WTC11 (cell line): ENCODE results near the gene INPP5A. TPM values are rescaled to one million over a fixed set of nuclear protein-coding genes. Genes with fewer than 3 reads are reported as not detected.
A peak's percentile ranks its signal among the peaks of the same experiment; 100 is the strongest.

Experiments
- ATAC-seq: fragments of 200-7000 bp; cut with Tn5 transposase; 2 replicates; pipeline ENCODE4 v1.10.0; 2021; ENCODE audit warnings: mild to moderate bottlenecking, moderate library complexity
- CTCF ChIA-PET: fragments of 300-600 bp; sonication (Branson Sonifier 250); formaldehyde crosslinking; loops from one replicate; lab custom pipeline; 2021; ENCODE audit warnings: antibody characterized with exemption; lab: Charles Lee
- POLR2A ChIA-PET: fragments of 350-600 bp; sonication (Branson Sonifier 250); formaldehyde crosslinking; loops from one replicate; lab custom pipeline; 2021; ENCODE audit warnings: antibody characterized with exemption; lab: Charles Lee
- DNase-seq: peaks from one replicate; pipeline ENCODE4 v3.0.0; 2021; ENCODE audit warnings: low spot score
- H3K27ac Mint-ChIP-seq: 2 replicates; pipeline ENCODE4 v1.8.0; 2021; ENCODE audit warnings: mixed read lengths
- H3K27me3 Mint-ChIP-seq: 2 replicates; pipeline ENCODE4 v1.8.0; 2021; ENCODE audit warnings: low read depth, mild to moderate bottlenecking, moderate library complexity, mixed read lengths
- H3K36me3 Mint-ChIP-seq: 2 replicates; pipeline ENCODE4 v1.8.0; 2021; ENCODE audit warnings: mixed read lengths
- H3K4me1 Mint-ChIP-seq: 2 replicates; pipeline ENCODE4 v1.8.0; 2022; ENCODE audit warnings: mixed read lengths
- H3K4me3 Mint-ChIP-seq: 2 replicates; pipeline ENCODE4 v1.8.0; 2021; ENCODE audit warnings: mild to moderate bottlenecking, moderate library complexity, mixed read lengths
- H3K9me3 Mint-ChIP-seq: 2 replicates; pipeline ENCODE4 v1.8.0; 2021; ENCODE audit warnings: mixed read lengths
- CBFB ChIP-seq: sonication (generic); formaldehyde crosslinking; IDR thresholded peaks from 2 replicates; pipeline ENCODE4 v1.8.1; 2022; ENCODE audit warnings: mild to moderate bottlenecking, low read depth, missing genetic modification reagents
- CREB1 ChIP-seq: sonication (generic); formaldehyde crosslinking; IDR thresholded peaks from 2 replicates; pipeline ENCODE4 v1.8.0; 2023; ENCODE audit warnings: mild to moderate bottlenecking, missing genetic modification reagents
- ETV6 ChIP-seq: sonication (generic); formaldehyde crosslinking; IDR thresholded peaks from 2 replicates; pipeline ENCODE4 v1.8.1; 2022; ENCODE audit warnings: mild to moderate bottlenecking, missing genetic modification reagents
- FOXJ3 ChIP-seq: sonication (generic); formaldehyde crosslinking; IDR thresholded peaks from 2 replicates; pipeline ENCODE4 v1.9.0; 2021; ENCODE audit warnings: missing genetic modification reagents, mild to moderate bottlenecking, borderline replicate concordance
- PRRX2 ChIP-seq: fragments of 250-450 bp; sonication (Bioruptor Pico); IDR thresholded peaks from 2 replicates; pipeline ENCODE4 v1.8.0; 2021; ENCODE audit warnings: mild to moderate bottlenecking
- TCF7 ChIP-seq: sonication (generic); formaldehyde crosslinking; IDR thresholded peaks from 2 replicates; pipeline ENCODE4 v1.8.0; 2022; ENCODE audit warnings: mild to moderate bottlenecking, low read depth, missing genetic modification reagents, moderate library complexity
- ZNF219 ChIP-seq: sonication (generic); formaldehyde crosslinking; IDR thresholded peaks from 2 replicates; pipeline ENCODE4 v1.8.0; 2023; ENCODE audit warnings: missing genetic modification reagents, mild to moderate bottlenecking, borderline replicate concordance
- ZNF416 ChIP-seq: fragments of 250-450 bp; sonication (Bioruptor Pico); IDR thresholded peaks from 2 replicates; pipeline ENCODE4 v1.9.0; 2021; ENCODE audit warnings: mild to moderate bottlenecking, inconsistent platforms
- ZNF671 ChIP-seq: fragments of 250-450 bp; sonication (Bioruptor Pico); IDR thresholded peaks from 2 replicates; pipeline ENCODE4 v1.8.0; 2021; ENCODE audit warnings: mild to moderate bottlenecking
- total RNA-seq: library from RNA; stranded (reverse); gene quantifications from 3 replicates; pipeline ENCODE4 v1.2.3, GENCODE V29; 2021
- TF ChIP-seq, protein P1 (sequence below): sonication (generic); formaldehyde crosslinking; IDR thresholded peaks from 2 replicates; pipeline ENCODE4 v1.8.1; 2023; ENCODE audit warnings: mild to moderate bottlenecking, moderate library complexity, missing genetic modification reagents
- TF ChIP-seq, protein P2 (sequence below): sonication (generic); formaldehyde crosslinking; IDR thresholded peaks from 2 replicates; pipeline ENCODE4 v1.8.0; 2023; ENCODE audit warnings: missing genetic modification reagents, mild to moderate bottlenecking, borderline replicate concordance
- TF ChIP-seq, protein P3 (sequence below): sonication (generic); formaldehyde crosslinking; IDR thresholded peaks from 2 replicates; pipeline ENCODE4 v1.8.1; 2022; ENCODE audit warnings: low read depth, mild to moderate bottlenecking, moderate library complexity, missing genetic modification reagents, borderline replicate concordance
- TF ChIP-seq, protein P4 (sequence below): sonication (generic); formaldehyde crosslinking; IDR thresholded peaks from 2 replicates; pipeline ENCODE4 v1.8.1; 2023; ENCODE audit warnings: mild to moderate bottlenecking, missing genetic modification reagents, moderate library complexity

INPP5A gene
- total RNA-seq, 1 experiment from 2014 or later, result 22.1 TPM

DNA sequence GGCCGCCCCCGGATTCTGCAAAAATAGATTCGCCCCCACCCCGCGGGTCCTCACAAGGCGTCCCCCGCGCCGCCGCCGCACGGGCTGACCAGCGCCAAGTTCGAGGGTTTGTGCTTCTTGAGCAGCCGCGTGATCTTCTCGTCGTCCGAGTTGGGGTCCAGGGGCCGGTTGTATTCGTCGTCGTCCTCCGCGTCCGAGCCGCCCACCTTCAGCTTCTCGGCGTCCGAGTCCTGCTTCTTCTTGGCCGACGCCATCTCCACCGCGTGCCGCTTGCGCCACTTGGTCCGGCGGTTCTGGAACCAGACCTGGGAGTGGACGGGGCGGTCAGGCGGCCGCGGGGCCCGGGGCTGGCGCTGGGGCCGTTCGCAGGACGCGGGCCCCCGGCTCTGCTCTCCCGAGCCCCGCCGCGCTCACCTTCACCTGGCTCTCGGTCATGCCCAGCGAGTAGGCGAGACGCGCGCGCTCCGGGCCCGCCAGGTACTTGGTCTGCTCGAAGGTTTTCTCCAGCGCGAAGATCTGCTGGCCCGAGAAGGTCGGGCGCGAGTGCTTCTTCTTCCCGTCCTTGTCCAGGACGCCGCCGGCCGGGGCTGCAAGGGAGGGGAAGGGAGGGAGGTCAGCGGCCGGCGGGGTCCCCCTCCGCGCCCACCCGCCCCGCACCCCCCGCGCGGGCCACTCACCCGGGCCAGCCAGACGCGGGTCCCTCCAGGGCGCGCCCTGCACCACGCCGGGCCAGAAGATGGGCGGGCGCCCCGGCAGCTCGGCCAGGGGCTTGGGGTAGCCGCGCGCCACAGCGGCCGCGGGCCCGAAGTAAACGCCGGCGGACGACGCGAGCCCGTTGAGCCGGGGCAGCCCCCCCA, 247.5 kb downstream of the INPP5A start:
- peak; percentile 12 for ATAC-seq
- Mint-ChIP-seq H3K36me3 (no peaks in the 10 kb centered on the region; the same call in 1 of the 2 replicates), H3K9me3 (no peaks in the 10 kb centered on the region), H3K4me1 (peaks cover 12% of the 10 kb centered on the region), H3K27ac (no peak overlapping the region), H3K4me3 (no peak overlapping the region)
- POLR2A ChIA-PET, result no interaction called here
- CTCF ChIA-PET, result no interaction called here
- TF ChIP-seq, protein P1, sequence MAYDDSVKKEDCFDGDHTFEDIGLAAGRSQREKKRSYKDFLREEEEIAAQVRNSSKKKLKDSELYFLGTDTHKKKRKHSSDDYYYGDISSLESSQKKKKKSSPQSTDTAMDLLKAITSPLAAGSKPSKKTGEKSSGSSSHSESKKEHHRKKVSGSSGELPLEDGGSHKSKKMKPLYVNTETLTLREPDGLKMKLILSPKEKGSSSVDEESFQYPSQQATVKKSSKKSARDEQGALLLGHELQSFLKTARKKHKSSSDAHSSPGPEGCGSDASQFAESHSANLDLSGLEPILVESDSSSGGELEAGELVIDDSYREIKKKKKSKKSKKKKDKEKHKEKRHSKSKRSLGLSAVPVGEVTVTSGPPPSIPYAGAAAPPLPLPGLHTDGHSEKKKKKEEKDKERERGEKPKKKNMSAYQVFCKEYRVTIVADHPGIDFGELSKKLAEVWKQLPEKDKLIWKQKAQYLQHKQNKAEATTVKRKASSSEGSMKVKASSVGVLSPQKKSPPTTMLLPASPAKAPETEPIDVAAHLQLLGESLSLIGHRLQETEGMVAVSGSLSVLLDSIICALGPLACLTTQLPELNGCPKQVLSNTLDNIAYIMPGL (CRISPR knock-in tag), result 0 out of 2 replicates have a peak, but pooled peaks have one; percentile 31
- TF ChIP-seq CREB1 (CRISPR knock-in tag) (no peak), ETV6 (0 out of 2 replicates have a peak, but pooled peaks have one; percentile 17)
- TF ChIP-seq, all 79 proteins: peak for 2
- peak; percentile 64 for DNase-seq
- H3K27me3 Mint-ChIP-seq, result peaks cover 75% of the 10 kb centered on the region

DNA sequence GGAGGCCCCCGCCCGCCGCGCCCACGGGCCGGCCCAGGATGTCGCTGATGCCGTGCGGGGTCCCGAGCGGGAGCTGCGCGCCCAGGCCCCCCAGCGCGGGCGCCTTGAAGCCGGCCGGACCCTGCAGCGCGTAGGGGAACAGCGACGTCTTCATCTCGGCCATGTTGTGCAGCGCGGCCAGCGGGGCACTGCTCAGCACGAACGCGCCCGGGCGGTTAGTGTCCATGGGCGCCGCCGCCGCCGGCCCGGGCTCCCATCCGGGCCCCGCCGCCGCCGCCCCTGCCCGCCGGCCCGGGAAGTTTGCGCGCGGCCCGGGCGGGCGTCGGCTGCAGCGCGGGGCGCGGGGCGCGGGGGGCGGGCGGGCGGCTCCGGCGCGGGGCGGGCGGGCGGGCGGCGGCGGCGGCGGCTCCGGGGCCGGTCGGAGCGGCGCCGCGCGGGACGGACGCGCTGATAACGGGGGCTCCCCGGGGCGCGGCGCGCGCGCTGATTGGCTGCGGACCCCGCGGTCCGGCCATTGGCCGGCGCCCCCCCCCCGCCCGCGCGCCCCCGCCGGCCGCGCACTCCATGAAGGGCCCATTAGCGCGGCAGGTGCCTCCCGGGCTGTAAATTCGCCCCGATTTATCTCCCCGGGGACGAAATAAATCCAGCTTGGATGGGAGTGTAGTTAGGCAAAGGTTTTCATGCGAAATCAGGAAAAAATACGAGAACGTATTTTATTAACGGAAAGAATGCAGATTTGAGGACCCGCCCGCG, 248.3 kb downstream of the INPP5A start, which contains the start of gene NKX6-2:
Gene NKX6-2, minus strand, starts transcription at position 425 of the 753 bp plus-strand sequence. Its CDS starts 199 bp downstream, at position 226.
- no peak for TF ChIP-seq CBFB (CRISPR knock-in tag)
- TF ChIP-seq, protein P1 (CRISPR knock-in tag), result no peak
- no peak for TF ChIP-seq ZNF416
- TF ChIP-seq PRRX2 (CRISPR knock-in tag), result no peak
- no peak for TF ChIP-seq ZNF671 (CRISPR knock-in tag)
- TF ChIP-seq, protein P2, sequence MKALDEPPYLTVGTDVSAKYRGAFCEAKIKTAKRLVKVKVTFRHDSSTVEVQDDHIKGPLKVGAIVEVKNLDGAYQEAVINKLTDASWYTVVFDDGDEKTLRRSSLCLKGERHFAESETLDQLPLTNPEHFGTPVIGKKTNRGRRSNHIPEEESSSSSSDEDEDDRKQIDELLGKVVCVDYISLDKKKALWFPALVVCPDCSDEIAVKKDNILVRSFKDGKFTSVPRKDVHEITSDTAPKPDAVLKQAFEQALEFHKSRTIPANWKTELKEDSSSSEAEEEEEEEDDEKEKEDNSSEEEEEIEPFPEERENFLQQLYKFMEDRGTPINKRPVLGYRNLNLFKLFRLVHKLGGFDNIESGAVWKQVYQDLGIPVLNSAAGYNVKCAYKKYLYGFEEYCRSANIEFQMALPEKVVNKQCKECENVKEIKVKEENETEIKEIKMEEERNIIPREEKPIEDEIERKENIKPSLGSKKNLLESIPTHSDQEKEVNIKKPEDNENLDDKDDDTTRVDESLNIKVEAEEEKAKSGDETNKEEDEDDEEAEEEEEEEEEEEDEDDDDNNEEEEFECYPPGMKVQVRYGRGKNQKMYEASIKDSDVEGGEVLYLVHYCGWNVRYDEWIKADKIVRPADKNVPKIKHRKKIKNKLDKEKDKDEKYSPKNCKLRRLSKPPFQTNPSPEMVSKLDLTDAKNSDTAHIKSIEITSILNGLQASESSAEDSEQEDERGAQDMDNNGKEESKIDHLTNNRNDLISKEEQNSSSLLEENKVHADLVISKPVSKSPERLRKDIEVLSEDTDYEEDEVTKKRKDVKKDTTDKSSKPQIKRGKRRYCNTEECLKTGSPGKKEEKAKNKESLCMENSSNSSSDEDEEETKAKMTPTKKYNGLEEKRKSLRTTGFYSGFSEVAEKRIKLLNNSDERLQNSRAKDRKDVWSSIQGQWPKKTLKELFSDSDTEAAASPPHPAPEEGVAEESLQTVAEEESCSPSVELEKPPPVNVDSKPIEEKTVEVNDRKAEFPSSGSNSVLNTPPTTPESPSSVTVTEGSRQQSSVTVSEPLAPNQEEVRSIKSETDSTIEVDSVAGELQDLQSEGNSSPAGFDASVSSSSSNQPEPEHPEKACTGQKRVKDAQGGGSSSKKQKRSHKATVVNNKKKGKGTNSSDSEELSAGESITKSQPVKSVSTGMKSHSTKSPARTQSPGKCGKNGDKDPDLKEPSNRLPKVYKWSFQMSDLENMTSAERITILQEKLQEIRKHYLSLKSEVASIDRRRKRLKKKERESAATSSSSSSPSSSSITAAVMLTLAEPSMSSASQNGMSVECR, result no peak
- TF ChIP-seq FOXJ3 (CRISPR knock-in tag), result no peak
- TF ChIP-seq CREB1 (CRISPR knock-in tag), result no peak
- no peak for TF ChIP-seq ZNF219 (CRISPR knock-in tag)
- TF ChIP-seq, protein P3, sequence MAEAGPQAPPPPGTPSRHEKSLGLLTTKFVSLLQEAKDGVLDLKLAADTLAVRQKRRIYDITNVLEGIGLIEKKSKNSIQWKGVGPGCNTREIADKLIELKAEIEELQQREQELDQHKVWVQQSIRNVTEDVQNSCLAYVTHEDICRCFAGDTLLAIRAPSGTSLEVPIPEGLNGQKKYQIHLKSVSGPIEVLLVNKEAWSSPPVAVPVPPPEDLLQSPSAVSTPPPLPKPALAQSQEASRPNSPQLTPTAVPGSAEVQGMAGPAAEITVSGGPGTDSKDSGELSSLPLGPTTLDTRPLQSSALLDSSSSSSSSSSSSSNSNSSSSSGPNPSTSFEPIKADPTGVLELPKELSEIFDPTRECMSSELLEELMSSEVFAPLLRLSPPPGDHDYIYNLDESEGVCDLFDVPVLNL (CRISPR knock-in tag), result no peak
- TF ChIP-seq, protein P4, sequence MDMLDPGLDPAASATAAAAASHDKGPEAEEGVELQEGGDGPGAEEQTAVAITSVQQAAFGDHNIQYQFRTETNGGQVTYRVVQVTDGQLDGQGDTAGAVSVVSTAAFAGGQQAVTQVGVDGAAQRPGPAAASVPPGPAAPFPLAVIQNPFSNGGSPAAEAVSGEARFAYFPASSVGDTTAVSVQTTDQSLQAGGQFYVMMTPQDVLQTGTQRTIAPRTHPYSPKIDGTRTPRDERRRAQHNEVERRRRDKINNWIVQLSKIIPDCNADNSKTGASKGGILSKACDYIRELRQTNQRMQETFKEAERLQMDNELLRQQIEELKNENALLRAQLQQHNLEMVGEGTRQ, result no peak
- TF ChIP-seq TCF7 (CRISPR knock-in tag), result no peak
- POLR2A ChIA-PET, result no interaction called here
- no peak within 1 kb of the TSS for H3K27ac Mint-ChIP-seq
- CTCF ChIA-PET, result no interaction called here
- no peaks in the 10 kb centered on the region; the same call in 1 of the 2 replicates for H3K36me3 Mint-ChIP-seq
- H3K27me3 Mint-ChIP-seq, result peaks cover 83% of the 10 kb centered on the region
- peaks cover 12% of the 10 kb centered on the region for H3K4me1 Mint-ChIP-seq
- peak within 1 kb of the TSS; percentile 47; the same call in 1 of the 2 replicates for H3K4me3 Mint-ChIP-seq
- H3K9me3 Mint-ChIP-seq, result no peaks in the 10 kb centered on the region
- DNase-seq (no peak), ATAC-seq (peak; percentile 10; the same call in 1 of the 2 replicates)
